Neural crest cell (in vitro differentiated cells): Measurements from ENCODE around the gene TBC1D5. TPM values are rescaled to one million over a fixed set of nuclear protein-coding genes. Genes with fewer than 3 reads are reported as not detected.

ENCODE experiments used
- DNase-seq: peaks from one replicate; pipeline ENCODE4 v3.0.0; 2021; ENCODE audit warnings: low read depth, mixed read lengths, low spot score
- H3K27ac Mint-ChIP-seq: one replicate; pipeline ENCODE4 v1.8.0; 2021; ENCODE audit warnings: mild to moderate bottlenecking, mixed read lengths; ENCODE audit not compliant: unreplicated experiment
- H3K27me3 Mint-ChIP-seq: 2 replicates; pipeline ENCODE4 v1.8.0; 2021; ENCODE audit warnings: low read depth, mild to moderate bottlenecking, mixed read lengths
- H3K36me3 Mint-ChIP-seq: 2 replicates; pipeline ENCODE4 v1.8.0; 2021; ENCODE audit warnings: low read depth, mild to moderate bottlenecking, mixed read lengths
- H3K4me1 Mint-ChIP-seq: 2 replicates; pipeline ENCODE4 v1.8.0; 2021; ENCODE audit warnings: mixed read lengths
- H3K4me3 Mint-ChIP-seq: one replicate; pipeline ENCODE4 v1.8.0; 2021; ENCODE audit warnings: mild to moderate bottlenecking, mixed read lengths
- H3K9me3 Mint-ChIP-seq: 2 replicates; pipeline ENCODE4 v1.8.0; 2021; ENCODE audit warnings: mixed read lengths
- CTCF ChIP-seq: fragments of 200-600 bp; sonication (generic); conservative IDR thresholded peaks from 2 replicates; pipeline ENCODE4 v1.5.0; 2021; ENCODE audit warnings: antibody characterized with exemption, mild to moderate bottlenecking
- total RNA-seq: library from RNA; stranded (reverse); gene quantifications from 2 replicates; pipeline ENCODE4 v1.2.1, GENCODE V29; 2021

Gene TBC1D5
- total RNA-seq, 1 donor from 2014 or later: 51.2 TPM

GRCh38 chr3:17166369-17166768 is 576.1 kb downstream of the TBC1D5 start:
- Mint-ChIP-seq H3K9me3 (no peaks in the 10 kb centered on the region), H3K36me3 (no peaks in the 10 kb centered on the region), H3K27me3 (no peaks in the 10 kb centered on the region), H3K4me1 (no peaks in the 10 kb centered on the region), H3K4me3 (no peak overlapping the region), H3K27ac (no peak overlapping the region)
- TF ChIP-seq CTCF: no peak
- no peak for DNase-seq

GRCh38 chr3:17162116-17162515 is 580.3 kb downstream of the TBC1D5 start:
- Mint-ChIP-seq H3K36me3 (no peaks in the 10 kb centered on the region), H3K27ac (peak overlapping the region; percentile 67), H3K4me3 (no peak overlapping the region), H3K4me1 (no peaks in the 10 kb centered on the region), H3K9me3 (no peaks in the 10 kb centered on the region), H3K27me3 (no peaks in the 10 kb centered on the region)
- no peak for DNase-seq
- TF ChIP-seq CTCF: no peak

- H3K4me3 Mint-ChIP-seq: no peak overlapping the region
- TF ChIP-seq CTCF: no peak
- DNase-seq: no peak
- no peak overlapping the region for H3K27ac Mint-ChIP-seq
- H3K36me3 Mint-ChIP-seq: no peaks in the 10 kb centered on the region
- no peaks in the 10 kb centered on the region for H3K9me3 Mint-ChIP-seq
- no peaks in the 10 kb centered on the region for H3K27me3 Mint-ChIP-seq
- H3K4me1 Mint-ChIP-seq: no peaks in the 10 kb centered on the region
Measured at GRCh38 chr3:17160597-17160996, 581.8 kb downstream of the TBC1D5 start.

GRCh38 chr3:17158941-17159682 is 583.3 kb downstream of the TBC1D5 start:
- no peaks in the 10 kb centered on the region for H3K4me1 Mint-ChIP-seq
- H3K4me3 Mint-ChIP-seq: no peak overlapping the region
- H3K9me3 Mint-ChIP-seq: no peaks in the 10 kb centered on the region
- TF ChIP-seq CTCF: no peak
- H3K27ac Mint-ChIP-seq: no peak overlapping the region
- no peaks in the 10 kb centered on the region for H3K27me3 Mint-ChIP-seq
- DNase-seq: no peak
- H3K36me3 Mint-ChIP-seq: peaks cover 6% of the 10 kb centered on the region

- no peak for DNase-seq
- H3K9me3 Mint-ChIP-seq: no peaks in the 10 kb centered on the region
- H3K4me3 Mint-ChIP-seq: no peak overlapping the region
Measured at GRCh38 chr3:17157713-17158112, 584.7 kb downstream of the TBC1D5 start.

More at GRCh38 chr3:17157713-17158112, 584.7 kb downstream of the TBC1D5 start:
- H3K27me3 Mint-ChIP-seq: no peaks in the 10 kb centered on the region
- no peaks in the 10 kb centered on the region for H3K4me1 Mint-ChIP-seq
- no peak for TF ChIP-seq CTCF
- H3K36me3 Mint-ChIP-seq: peaks cover 20% of the 10 kb centered on the region
- H3K27ac Mint-ChIP-seq: no peak overlapping the region
